ENCODE results near the gene HOXD10. TPM values are rescaled to one million over a fixed set of nuclear protein-coding genes. Genes with fewer than 3 reads are reported as not detected.

HOXD10 gene
- total RNA-seq, 1 donor from 2014 or later: not detected

DNA sequence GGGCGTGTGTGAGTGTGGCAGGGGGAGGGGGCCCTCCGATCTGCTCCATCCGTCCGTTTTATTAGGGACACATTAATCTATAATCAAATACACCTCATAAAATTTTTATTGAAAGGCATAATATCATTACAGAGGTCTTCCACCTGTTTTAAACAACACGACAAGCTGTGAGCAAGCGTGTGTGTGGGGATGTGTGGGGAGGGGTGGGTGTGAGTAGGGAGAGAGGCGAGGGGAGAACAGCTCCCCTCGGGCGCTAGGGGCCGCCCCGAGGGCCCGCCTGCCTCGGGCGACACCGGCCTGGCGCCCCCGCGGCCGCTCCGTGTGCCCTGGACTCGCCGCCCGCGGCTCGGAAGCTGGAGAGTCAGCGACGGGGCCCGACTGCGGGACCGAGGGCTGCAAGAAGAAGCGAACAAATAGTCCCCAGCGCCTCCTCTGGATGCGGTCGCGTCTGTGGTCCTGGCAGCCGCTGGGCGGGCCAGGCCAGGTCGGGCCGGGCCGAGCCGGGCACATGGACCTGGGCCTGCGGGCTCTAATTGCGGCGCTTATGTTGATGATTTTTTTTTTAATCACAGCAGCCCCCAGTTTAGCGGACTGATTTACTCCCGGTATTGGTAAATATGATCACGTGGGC lies 5.6 kb downstream of the HOXD10 start:
- DNase-seq (ENCODE audit: low spot score in 2 of 2): no peak
- H3K27ac ChIP-seq: no peak overlapping the region
- no peaks in the 10 kb centered on the region for H3K9me3 ChIP-seq
- H3K36me3 ChIP-seq: no peaks in the 10 kb centered on the region
- H3K4me3 ChIP-seq: peak overlapping the region; percentile 67 to 81
- TF ChIP-seq, protein P1, sequence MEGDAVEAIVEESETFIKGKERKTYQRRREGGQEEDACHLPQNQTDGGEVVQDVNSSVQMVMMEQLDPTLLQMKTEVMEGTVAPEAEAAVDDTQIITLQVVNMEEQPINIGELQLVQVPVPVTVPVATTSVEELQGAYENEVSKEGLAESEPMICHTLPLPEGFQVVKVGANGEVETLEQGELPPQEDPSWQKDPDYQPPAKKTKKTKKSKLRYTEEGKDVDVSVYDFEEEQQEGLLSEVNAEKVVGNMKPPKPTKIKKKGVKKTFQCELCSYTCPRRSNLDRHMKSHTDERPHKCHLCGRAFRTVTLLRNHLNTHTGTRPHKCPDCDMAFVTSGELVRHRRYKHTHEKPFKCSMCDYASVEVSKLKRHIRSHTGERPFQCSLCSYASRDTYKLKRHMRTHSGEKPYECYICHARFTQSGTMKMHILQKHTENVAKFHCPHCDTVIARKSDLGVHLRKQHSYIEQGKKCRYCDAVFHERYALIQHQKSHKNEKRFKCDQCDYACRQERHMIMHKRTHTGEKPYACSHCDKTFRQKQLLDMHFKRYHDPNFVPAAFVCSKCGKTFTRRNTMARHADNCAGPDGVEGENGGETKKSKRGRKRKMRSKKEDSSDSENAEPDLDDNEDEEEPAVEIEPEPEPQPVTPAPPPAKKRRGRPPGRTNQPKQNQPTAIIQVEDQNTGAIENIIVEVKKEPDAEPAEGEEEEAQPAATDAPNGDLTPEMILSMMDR (IDR thresholded peaks at IDR 0.05): no peak
- intact Hi-C loops (cut with DNase I): loop anchor here (5.0 to 10.0 kb wide), 2 partner anchors 40 to 1213 kb away; partner anchors contain the start of gene EVX2
- peaks cover 11 to 12% of the 10 kb centered on the region in 2 donors for H3K4me1 ChIP-seq
- H3K27me3 ChIP-seq: peaks cover 20% of the 10 kb centered on the region

DNA sequence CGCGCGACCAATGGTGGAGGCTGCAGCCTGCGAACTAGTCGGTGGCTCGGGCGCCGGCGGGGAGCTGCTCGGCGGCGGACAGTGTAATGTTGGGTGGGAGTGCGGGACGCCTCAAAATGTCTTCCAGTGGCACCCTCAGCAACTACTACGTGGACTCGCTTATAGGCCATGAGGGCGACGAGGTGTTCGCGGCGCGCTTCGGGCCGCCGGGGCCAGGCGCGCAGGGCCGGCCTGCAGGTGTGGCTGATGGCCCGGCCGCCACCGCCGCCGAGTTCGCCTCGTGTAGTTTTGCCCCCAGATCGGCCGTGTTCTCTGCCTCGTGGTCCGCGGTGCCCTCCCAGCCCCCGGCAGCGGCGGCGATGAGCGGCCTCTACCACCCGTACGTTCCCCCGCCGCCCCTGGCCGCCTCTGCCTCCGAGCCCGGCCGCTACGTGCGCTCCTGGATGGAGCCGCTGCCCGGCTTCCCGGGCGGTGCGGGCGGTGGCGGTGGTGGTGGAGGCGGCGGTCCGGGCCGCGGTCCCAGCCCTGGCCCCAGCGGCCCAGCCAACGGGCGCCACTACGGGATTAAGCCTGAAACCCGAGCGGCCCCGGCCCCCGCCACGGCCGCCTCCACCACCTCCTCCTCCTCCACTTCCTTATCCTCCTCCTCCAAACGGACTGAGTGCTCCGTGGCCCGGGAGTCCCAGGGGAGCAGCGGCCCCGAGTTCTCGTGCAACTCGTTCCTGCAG lies 6.3 kb downstream of the HOXD10 start, which contains the start of gene HOXD9:
HOXD9 (plus strand) TSS at position 37 of the 728 bp plus-strand sequence; CDS start at position 87, 50 bp downstream.
- Histone ChIP-seq H3K9me3 (no peaks in the 10 kb centered on the region), H3K4me3 (peak within 1 kb of the TSS; percentile 67 to 81), H3K36me3 (no peaks in the 10 kb centered on the region), H3K27me3 (peaks cover 13% of the 10 kb centered on the region), H3K4me1 (peaks cover 11 to 12% of the 10 kb centered on the region in 2 donors), H3K27ac (no peak within 1 kb of the TSS)
- DNase-seq (ENCODE audit: low spot score in 2 of 2): no peak
- TF ChIP-seq, protein P1 (IDR thresholded peaks at IDR 0.05): no peak
- intact Hi-C loops (cut with DNase I): loop anchor here (5.0 to 10.0 kb wide), 2 partner anchors 41 to 1212 kb away; partner anchors contain the start of gene EVX2

DNA sequence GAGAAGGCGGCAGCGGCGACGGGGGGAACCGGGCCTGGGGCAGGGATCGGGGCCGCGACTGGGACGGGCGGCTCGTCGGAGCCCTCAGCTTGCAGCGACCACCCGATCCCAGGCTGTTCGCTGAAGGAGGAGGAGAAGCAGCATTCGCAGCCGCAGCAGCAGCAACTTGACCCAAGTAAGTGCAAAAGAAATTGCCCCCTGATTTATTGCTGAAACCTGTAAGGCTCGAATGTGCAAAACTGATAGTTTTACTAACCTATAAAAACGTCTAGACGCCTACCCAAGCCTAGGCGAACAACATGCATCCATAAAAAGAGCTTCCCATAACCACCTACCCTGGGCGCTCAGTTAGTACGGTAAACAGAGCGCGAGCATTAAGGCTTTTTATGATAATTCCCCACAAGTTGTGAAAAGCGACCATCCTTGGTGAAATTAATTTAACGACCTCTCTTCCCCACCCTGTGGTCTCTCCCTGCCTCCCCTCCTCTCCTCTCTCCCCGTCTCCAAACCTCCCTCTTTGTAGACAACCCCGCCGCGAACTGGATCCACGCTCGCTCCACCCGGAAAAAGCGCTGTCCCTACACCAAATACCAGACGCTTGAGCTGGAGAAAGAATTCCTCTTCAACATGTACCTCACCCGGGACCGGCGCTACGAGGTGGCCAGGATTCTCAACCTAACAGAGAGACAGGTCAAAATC lies 7.0 kb downstream of the HOXD10 start:
- H3K36me3 ChIP-seq: no peaks in the 10 kb centered on the region
- peak overlapping the region; percentile 67 to 81 for H3K4me3 ChIP-seq
- no peak overlapping the region for H3K27ac ChIP-seq
- H3K27me3 ChIP-seq: peaks cover 9% of the 10 kb centered on the region
- no peak for DNase-seq (ENCODE audit: low spot score in 2 of 2)
- peaks cover 11 to 12% of the 10 kb centered on the region in 2 donors for H3K4me1 ChIP-seq
- H3K9me3 ChIP-seq: no peaks in the 10 kb centered on the region
- intact Hi-C loops (cut with DNase I): loop anchor here (5.0 to 10.0 kb wide), 2 partner anchors 41 to 1211 kb away; partner anchors contain the start of gene EVX2
- TF ChIP-seq, protein P1 (IDR thresholded peaks at IDR 0.05): no peak

DNA sequence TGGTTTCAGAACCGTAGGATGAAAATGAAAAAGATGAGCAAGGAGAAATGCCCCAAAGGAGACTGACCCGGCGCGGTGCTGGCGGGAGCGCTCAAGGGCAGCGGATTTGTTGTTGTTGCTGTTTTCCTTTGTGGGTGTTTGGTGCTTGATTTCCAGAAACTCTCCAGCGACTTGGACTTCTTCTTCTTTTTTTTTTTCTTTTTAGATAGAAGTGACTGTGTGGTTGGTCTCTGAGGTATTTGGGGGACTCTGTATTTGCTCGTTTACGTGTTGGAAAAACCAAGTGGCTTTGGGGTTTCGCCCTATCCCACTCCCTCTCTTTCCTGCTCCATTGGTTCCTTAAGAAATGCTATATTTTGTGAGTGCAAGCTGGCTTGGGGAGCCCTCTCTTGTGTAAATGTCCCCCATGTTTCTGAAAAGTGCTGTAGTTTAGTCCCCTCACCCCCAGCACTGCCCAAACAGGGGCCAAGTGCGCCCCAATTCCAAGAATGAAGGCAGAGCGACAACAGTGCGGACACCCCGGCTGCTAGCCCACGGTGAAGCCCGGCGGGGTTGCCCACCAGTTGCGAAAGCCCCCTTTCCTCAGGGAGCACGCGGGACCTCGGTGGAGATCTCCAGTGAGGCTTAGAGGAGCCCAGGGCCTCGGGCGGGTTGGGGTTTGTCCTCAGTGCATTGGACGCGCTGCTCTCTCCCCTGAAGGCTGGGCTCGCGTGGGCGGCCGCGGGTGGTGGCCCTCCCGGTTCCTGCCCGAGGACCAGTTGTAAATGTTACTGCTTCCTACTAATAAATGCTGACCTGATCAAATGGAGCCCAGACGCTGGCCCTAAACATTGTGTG lies 7.8 kb downstream of the HOXD10 start:
- H3K9me3 ChIP-seq: no peaks in the 10 kb centered on the region
- intact Hi-C loops (cut with DNase I): loop anchor here (5.0 to 10.0 kb wide), 2 partner anchors 42 to 1210 kb away; partner anchors contain the start of gene EVX2
- H3K36me3 ChIP-seq: no peaks in the 10 kb centered on the region
- no peak overlapping the region for H3K4me3 ChIP-seq
- peak in 1 of 2 donors; percentile 62 for DNase-seq (ENCODE audit: low spot score in 2 of 2)
- H3K4me1 ChIP-seq: peaks cover 11 to 13% of the 10 kb centered on the region in 2 donors
- TF ChIP-seq, protein P1 (IDR thresholded peaks at IDR 0.05): no peak
- peaks cover 9% of the 10 kb centered on the region for H3K27me3 ChIP-seq
- no peak overlapping the region for H3K27ac ChIP-seq

All from ascending aorta (tissue), 2 donors.